Epithelial cell of esophagus (primary cell): ENCODE results near the gene FAM83F.

Experiments
- DNase-seq: peaks from one replicate; pipeline ENCODE4 v3.0.0; 2010; ENCODE audit warnings: low read depth
- H3K4me3 ChIP-seq: 2 replicates; pipeline ENCODE4 v1.5.1; 2011; ENCODE audit warnings: mild to moderate bottlenecking, low read length, control low read depth
- CTCF ChIP-seq: IDR thresholded peaks from 2 replicates; pipeline ENCODE4 v1.5.1; 2011; ENCODE audit warnings: low read depth, mild to moderate bottlenecking, low read length, control low read depth, inconsistent platforms; ENCODE audit not compliant: insufficient read depth; ENCODE audit errors: missing control alignments

Gene FAM83F

GRCh38 chr22:40001106-40001505 lies 6.4 kb downstream of the FAM83F start:
- no peak overlapping the region for H3K4me3 ChIP-seq
- no peak for TF ChIP-seq CTCF
- DNase-seq = no peak

- no peak for TF ChIP-seq CTCF
- no peak overlapping the region for H3K4me3 ChIP-seq
- no peak for DNase-seq
These were observed 7.2 kb downstream of the FAM83F start for GRCh38 chr22:40001800-40002577.

DNA sequence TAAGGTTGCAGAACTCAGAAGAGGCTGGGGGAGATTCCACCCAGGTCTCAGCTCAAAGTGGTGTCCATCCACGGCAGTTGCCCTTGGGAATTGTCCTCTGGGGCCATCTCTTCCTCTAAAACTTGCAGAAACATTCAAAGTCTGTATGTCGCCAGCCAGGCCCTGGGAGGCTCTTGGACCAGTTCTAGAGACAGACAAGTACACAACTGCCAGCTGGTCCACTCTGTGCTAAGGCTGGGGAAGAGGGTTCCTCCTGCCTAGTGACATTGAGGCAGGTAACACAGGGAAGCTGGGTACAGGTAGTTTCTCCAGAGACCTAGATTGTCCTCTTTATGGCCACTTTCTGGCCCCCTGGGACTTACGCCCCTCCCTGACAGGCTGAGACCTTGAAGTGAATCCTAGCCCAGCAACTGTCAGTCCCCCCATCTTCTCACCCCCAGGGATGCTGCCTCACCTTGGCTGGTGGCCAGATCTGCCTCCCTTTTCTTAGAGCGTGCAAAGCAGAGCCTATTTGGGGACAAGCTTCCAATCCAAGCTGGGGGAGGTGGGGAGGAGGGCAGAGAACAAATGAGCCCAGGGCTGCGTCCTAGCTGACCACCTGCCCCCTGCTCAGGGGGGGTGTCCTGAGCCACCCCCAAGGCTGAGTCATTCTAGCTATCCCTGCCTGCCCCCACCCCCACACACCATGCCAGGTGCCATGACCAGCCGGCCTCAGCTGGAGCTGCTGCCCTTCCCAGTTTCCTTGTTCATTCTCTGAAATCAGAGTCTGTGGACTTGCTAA lies 8.4 kb downstream of the FAM83F start:
- no peak for TF ChIP-seq CTCF
- H3K4me3 ChIP-seq = no peak overlapping the region
- no peak for DNase-seq

DNA sequence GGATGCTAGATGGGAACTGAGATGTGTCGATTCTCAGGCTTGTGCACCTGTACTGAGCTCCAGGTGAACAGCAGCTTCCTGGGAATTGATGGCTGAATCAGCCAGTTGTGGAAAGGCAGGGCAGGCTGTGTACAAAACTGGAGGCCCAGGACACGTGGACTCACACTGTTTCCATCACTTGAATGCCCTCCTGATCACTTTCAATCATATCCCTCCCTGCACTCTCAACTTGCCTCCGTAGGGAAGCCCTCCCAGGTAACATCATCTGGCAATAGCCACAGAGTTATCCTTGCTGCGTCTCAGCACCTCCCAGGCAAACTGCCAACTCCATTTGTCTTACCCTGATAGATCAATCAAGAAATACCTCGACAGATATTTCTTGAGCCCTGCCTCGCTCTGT lies 10.1 kb downstream of the FAM83F start:
- DNase-seq = no peak
- no peak overlapping the region for H3K4me3 ChIP-seq
- TF ChIP-seq CTCF = no peak

DNA sequence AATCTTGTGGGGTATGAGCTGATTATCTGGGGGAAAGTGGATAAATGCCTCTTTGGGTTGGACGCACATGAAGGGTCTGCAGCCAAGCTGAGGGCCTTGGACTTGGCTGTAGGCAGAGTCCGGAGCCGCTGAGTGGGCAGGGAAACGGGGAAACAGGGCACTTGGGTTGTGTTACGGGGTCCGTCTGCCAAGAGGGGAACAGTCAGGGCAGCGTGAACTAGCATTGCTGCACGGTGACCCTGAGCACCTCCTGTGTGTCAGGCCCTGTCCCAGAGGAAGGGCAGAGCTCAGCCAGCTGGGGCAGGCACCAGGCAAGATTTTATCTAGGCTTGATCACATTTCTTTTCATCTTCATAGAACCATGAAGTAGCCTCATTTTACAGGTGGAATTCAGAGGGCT lies 11.9 kb downstream of the FAM83F start:
- TF ChIP-seq CTCF = no peak
- no peak overlapping the region for H3K4me3 ChIP-seq
- no peak for DNase-seq

GRCh38 chr22:40007853-40008710 lies 13.3 kb downstream of the FAM83F start:
- no peak for DNase-seq

More at GRCh38 chr22:40007853-40008710, 13.3 kb downstream of the FAM83F start:
- no peak for TF ChIP-seq CTCF
- H3K4me3 ChIP-seq = no peak overlapping the region
